B cell (primary cell): ENCODE results near the gene STOX1.

Experiments used
- EZH2 ChIP-seq: IDR thresholded peaks from 2 replicates; pipeline ENCODE4 v1.6.1; 2012; ENCODE audit warnings: borderline replicate concordance, low read depth, mild to moderate bottlenecking, moderate library complexity, low read length; ENCODE audit not compliant: insufficient read depth, poor library complexity, severe bottlenecking
- TF ChIP-seq, protein P1 (sequence below): fragments of 200-600 bp; IDR thresholded peaks from one replicate; pipeline ENCODE4 v1.8.0; 2022; ENCODE audit warnings: antibody characterized with exemption, mild to moderate bottlenecking

DNA sequence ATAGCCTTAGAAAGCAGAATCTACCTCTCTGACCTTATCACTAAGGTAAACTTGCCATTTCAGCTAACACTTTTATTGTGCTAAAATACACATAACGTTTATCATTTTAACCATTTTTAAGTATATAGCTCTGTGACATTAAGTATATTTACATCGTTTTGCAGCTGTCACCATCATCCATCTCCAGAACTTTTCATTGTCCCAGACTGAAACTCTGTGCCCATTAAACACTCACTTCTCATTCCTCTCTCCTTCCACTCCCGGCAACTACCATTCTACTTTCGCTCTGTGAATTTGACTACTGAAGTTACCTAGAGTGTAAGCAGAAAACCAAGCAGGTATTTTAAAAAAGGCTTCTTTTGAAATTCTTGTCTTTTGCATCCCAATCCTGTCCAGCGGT is 75.1 kb downstream of the STOX1 start:
- TF ChIP-seq, protein P1, sequence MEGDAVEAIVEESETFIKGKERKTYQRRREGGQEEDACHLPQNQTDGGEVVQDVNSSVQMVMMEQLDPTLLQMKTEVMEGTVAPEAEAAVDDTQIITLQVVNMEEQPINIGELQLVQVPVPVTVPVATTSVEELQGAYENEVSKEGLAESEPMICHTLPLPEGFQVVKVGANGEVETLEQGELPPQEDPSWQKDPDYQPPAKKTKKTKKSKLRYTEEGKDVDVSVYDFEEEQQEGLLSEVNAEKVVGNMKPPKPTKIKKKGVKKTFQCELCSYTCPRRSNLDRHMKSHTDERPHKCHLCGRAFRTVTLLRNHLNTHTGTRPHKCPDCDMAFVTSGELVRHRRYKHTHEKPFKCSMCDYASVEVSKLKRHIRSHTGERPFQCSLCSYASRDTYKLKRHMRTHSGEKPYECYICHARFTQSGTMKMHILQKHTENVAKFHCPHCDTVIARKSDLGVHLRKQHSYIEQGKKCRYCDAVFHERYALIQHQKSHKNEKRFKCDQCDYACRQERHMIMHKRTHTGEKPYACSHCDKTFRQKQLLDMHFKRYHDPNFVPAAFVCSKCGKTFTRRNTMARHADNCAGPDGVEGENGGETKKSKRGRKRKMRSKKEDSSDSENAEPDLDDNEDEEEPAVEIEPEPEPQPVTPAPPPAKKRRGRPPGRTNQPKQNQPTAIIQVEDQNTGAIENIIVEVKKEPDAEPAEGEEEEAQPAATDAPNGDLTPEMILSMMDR, result no peak
- no peak for TF ChIP-seq EZH2
